HG02588 (cell line): ENCODE data around the gene RPL32.
"Not testable (repeated sequence)": the region's sequence is repeated elsewhere in the genome, so short reads cannot be mapped to it uniquely, and the experiment has no call there.

Experiments
- ATAC-seq: cut with Tn5 transposase; IDR thresholded peaks from one replicate; pipeline ENCODE4 v1.9.1; 2021; ENCODE audit warnings: mild to moderate bottlenecking, moderate library complexity; ENCODE audit not compliant: unreplicated experiment

RPL32 gene

GRCh38 chr3:12841149-12841969 lies at the start of gene RPL32:
TSS of gene RPL32 (minus strand) at chr3:12841565. CDS start at chr3:12840237, 1,328 bp downstream.
- ATAC-seq: peak; percentile 83

GRCh38 chr3:12890610-12891390 lies 49.4 kb upstream of the RPL32 start:
- no peak for ATAC-seq

GRCh38 chr3:12886736-12887135 lies 45.4 kb upstream of the RPL32 start:
- ATAC-seq: no peak

GRCh38 chr3:12886106-12886679 lies 44.8 kb upstream of the RPL32 start:
- ATAC-seq: no peak

- ATAC-seq: no peak
Observed at GRCh38 chr3:12885583-12885930, 44.2 kb upstream of the RPL32 start.

GRCh38 chr3:12884790-12885582 lies 43.6 kb upstream of the RPL32 start:
- no peak for ATAC-seq

- ATAC-seq: no peak
Observed at GRCh38 chr3:12884186-12884680, 42.9 kb upstream of the RPL32 start.

GRCh38 chr3:12882336-12883310 lies 41.3 kb upstream of the RPL32 start:
- ATAC-seq: no peak

- ATAC-seq: peak; percentile 58
Observed at GRCh38 chr3:12881858-12882257, 40.5 kb upstream of the RPL32 start.

- ATAC-seq: no peak
Observed at GRCh38 chr3:12879191-12879815, 37.9 kb upstream of the RPL32 start.

GRCh38 chr3:12878758-12879157 lies 37.4 kb upstream of the RPL32 start:
- ATAC-seq: not testable (repeated sequence)

- ATAC-seq: no peak
Observed at GRCh38 chr3:12878141-12878574, 36.8 kb upstream of the RPL32 start.

GRCh38 chr3:12877040-12877439 lies 35.7 kb upstream of the RPL32 start:
- ATAC-seq: no peak

- no peak for ATAC-seq
Observed at GRCh38 chr3:12875857-12876836, 34.8 kb upstream of the RPL32 start.

GRCh38 chr3:12871404-12871983 lies 30.1 kb upstream of the RPL32 start:
- no peak for ATAC-seq

GRCh38 chr3:12870942-12871341 lies 29.6 kb upstream of the RPL32 start:
- no peak for ATAC-seq

GRCh38 chr3:12869035-12869621 lies 27.8 kb upstream of the RPL32 start:
- peak; percentile 48 for ATAC-seq
